Measurements from ENCODE around the gene PPP1R3G. TPM values are rescaled to one million over a fixed set of nuclear protein-coding genes. Genes with fewer than 3 reads are reported as not detected.

Gene PPP1R3G
- total and polyA plus RNA-seq, 2 of the 13 experiments (the other 11 are each of a cell fraction or from before 2014, with no cell fraction given) = 1.2 to 1.3 TPM

DNA sequence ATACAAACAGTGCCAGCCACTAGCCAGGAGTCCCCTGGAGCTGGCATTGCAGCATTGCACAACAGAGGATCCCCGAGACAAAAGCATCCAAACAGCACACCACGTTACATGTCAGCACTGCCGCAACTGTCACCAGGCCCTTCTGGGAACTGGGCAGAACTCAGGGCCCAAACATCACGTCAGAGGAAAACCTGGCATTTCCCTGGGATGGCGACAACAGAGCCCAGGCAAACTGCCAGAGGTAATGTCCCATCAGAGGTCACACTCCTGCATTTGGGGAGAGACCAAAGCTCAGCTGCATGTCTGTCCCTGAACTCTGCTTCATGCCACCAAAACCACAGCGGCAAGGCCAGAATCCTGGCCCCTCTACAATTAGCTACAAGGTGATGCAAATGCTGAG is 36.3 kb downstream of the PPP1R3G start (continued):
- TF ChIP-seq, protein P1, sequence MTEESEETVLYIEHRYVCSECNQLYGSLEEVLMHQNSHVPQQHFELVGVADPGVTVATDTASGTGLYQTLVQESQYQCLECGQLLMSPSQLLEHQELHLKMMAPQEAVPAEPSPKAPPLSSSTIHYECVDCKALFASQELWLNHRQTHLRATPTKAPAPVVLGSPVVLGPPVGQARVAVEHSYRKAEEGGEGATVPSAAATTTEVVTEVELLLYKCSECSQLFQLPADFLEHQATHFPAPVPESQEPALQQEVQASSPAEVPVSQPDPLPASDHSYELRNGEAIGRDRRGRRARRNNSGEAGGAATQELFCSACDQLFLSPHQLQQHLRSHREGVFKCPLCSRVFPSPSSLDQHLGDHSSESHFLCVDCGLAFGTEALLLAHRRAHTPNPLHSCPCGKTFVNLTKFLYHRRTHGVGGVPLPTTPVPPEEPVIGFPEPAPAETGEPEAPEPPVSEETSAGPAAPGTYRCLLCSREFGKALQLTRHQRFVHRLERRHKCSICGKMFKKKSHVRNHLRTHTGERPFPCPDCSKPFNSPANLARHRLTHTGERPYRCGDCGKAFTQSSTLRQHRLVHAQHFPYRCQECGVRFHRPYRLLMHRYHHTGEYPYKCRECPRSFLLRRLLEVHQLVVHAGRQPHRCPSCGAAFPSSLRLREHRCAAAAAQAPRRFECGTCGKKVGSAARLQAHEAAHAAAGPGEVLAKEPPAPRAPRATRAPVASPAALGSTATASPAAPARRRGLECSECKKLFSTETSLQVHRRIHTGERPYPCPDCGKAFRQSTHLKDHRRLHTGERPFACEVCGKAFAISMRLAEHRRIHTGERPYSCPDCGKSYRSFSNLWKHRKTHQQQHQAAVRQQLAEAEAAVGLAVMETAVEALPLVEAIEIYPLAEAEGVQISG (CRISPR knock-in tag; IDR thresholded peaks at IDR 0.05) = 0 out of 2 replicates have a peak, but pooled peaks have one; percentile 25
- no peak for TF ChIP-seq MATR3 (CRISPR knock-in tag; IDR thresholded peaks at IDR 0.05)
- TF ChIP-seq MTA3 (CRISPR knock-in tag; IDR thresholded peaks at IDR 0.05) = no peak
- peak; percentile 79 for TF ChIP-seq SALL1 (CRISPR knock-in tag; IDR thresholded peaks at IDR 0.05)
- no peak for TF ChIP-seq ZNF282 (IDR thresholded peaks at IDR 0.05; ENCODE audit: partially characterized antibody)
- TF ChIP-seq FOXP1 (IDR thresholded peaks at IDR 0.05) = no peak
- TF ChIP-seq FOXP1 (CRISPR knock-in tag; IDR thresholded peaks at IDR 0.05) = no peak
- no peak for TF ChIP-seq HDAC6 (IDR thresholded peaks at IDR 0.05; ENCODE audit: low read depth, low read length)
- no peak for TF ChIP-seq SP1 (IDR thresholded peaks at IDR 0.05)
- no peak for TF ChIP-seq SP1 (CRISPR knock-in tag; IDR thresholded peaks at IDR 0.05)
- TF ChIP-seq, protein P2, sequence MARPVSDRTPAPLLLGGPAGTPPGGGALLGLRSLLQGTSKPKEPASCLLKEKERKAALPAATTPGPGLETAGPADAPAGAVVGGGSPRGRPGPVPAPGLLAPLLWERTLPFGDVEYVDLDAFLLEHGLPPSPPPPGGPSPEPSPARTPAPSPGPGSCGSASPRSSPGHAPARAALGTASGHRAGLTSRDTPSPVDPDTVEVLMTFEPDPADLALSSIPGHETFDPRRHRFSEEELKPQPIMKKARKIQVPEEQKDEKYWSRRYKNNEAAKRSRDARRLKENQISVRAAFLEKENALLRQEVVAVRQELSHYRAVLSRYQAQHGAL (CRISPR knock-in tag; IDR thresholded peaks at IDR 0.05; ENCODE audit: not compliant biosample characterization) = no peak
- TF ChIP-seq CREB1 (IDR thresholded peaks at IDR 0.05) = no peak
- TF ChIP-seq CREB1 (CRISPR knock-in tag; IDR thresholded peaks at IDR 0.05) = peak; percentile 40
- TF ChIP-seq RCOR2 (CRISPR knock-in tag; IDR thresholded peaks at IDR 0.05) = peak; percentile 62; the same call in 1 of the 2 replicates
- TF ChIP-seq GPN1 (CRISPR knock-in tag; IDR thresholded peaks at IDR 0.05; ENCODE audit: borderline replicate concordance) = no peak
- no peak for TF ChIP-seq ZNF251 (CRISPR knock-in tag; IDR thresholded peaks at IDR 0.05)
- TF ChIP-seq ZNF260 (CRISPR knock-in tag; IDR thresholded peaks at IDR 0.05; ENCODE audit: borderline replicate concordance, low read depth) = no peak
- TF ChIP-seq ZNF557 (CRISPR knock-in tag; IDR thresholded peaks at IDR 0.05) = no peak
- TF ChIP-seq ZZZ3 (CRISPR knock-in tag; IDR thresholded peaks at IDR 0.05; ENCODE audit: borderline replicate concordance) = 0 out of 2 replicates have a peak, but pooled peaks have one; percentile 27
- TF ChIP-seq, protein P3, sequence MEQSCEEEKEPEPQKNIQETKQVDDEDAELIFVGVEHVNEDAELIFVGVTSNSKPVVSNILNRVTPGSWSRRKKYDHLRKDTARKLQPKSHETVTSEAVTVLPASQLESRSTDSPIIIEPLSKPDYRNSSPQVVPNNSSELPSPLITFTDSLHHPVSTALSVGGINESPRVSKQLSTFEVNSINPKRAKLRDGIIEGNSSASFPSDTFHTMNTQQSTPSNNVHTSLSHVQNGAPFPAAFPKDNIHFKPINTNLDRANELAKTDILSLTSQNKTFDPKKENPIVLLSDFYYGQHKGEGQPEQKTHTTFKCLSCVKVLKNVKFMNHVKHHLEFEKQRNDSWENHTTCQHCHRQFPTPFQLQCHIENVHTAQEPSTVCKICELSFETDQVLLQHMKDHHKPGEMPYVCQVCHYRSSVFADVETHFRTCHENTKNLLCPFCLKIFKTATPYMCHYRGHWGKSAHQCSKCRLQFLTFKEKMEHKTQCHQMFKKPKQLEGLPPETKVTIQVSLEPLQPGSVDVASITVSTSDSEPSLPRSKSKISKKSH (CRISPR knock-in tag; IDR thresholded peaks at IDR 0.05; ENCODE audit: borderline replicate concordance) = peak; percentile 69; the same call in 1 of the 2 replicates
- TF ChIP-seq HMG20A (CRISPR knock-in tag; IDR thresholded peaks at IDR 0.05; ENCODE audit: borderline replicate concordance) = no peak
- no peak for TF ChIP-seq POLR2G (IDR thresholded peaks at IDR 0.05; ENCODE audit: low read depth, low read length)
- TF ChIP-seq, protein P4, sequence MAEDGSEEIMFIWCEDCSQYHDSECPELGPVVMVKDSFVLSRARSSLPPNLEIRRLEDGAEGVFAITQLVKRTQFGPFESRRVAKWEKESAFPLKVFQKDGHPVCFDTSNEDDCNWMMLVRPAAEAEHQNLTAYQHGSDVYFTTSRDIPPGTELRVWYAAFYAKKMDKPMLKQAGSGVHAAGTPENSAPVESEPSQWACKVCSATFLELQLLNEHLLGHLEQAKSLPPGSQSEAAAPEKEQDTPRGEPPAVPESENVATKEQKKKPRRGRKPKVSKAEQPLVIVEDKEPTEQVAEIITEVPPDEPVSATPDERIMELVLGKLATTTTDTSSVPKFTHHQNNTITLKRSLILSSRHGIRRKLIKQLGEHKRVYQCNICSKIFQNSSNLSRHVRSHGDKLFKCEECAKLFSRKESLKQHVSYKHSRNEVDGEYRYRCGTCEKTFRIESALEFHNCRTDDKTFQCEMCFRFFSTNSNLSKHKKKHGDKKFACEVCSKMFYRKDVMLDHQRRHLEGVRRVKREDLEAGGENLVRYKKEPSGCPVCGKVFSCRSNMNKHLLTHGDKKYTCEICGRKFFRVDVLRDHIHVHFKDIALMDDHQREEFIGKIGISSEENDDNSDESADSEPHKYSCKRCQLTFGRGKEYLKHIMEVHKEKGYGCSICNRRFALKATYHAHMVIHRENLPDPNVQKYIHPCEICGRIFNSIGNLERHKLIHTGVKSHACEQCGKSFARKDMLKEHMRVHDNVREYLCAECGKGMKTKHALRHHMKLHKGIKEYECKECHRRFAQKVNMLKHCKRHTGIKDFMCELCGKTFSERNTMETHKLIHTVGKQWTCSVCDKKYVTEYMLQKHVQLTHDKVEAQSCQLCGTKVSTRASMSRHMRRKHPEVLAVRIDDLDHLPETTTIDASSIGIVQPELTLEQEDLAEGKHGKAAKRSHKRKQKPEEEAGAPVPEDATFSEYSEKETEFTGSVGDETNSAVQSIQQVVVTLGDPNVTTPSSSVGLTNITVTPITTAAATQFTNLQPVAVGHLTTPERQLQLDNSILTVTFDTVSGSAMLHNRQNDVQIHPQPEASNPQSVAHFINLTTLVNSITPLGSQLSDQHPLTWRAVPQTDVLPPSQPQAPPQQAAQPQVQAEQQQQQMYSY (CRISPR knock-in tag; IDR thresholded peaks at IDR 0.05) = no peak
- no peak; the same call in 1 of the 2 replicates for TF ChIP-seq SAP130 (CRISPR knock-in tag; IDR thresholded peaks at IDR 0.05; ENCODE audit: low read depth)
